Kidney capillary endothelial cell (primary cell): ENCODE data around the gene CCR2.

Experiments used
- DNase-seq: peaks from one replicate; pipeline ENCODE4 v3.0.0-alpha.2; 2018; ENCODE audit warnings: low spot score

CCR2 gene

GRCh38 chr3:46405301-46406019, 51.5 kb downstream of the CCR2 start:
- no peak for DNase-seq

- no peak for DNase-seq
These were observed 52.5 kb downstream of the CCR2 start for GRCh38 chr3:46406443-46406787.

GRCh38 chr3:46406788-46407611, 53.1 kb downstream of the CCR2 start, which contains the start of the genes CCR5AS and CCRL2:
Gene CCR5AS, minus strand, starts transcription at chr3:46407066.
Gene CCRL2, plus strand, starts transcription at chr3:46407259. Its CDS starts 821 bp downstream, at chr3:46408080.
- DNase-seq = peak; percentile 91

GRCh38 chr3:46407970-46408369, 54.1 kb downstream of the CCR2 start:
- no peak for DNase-seq

GRCh38 chr3:46408853-46409252, 54.9 kb downstream of the CCR2 start:
- DNase-seq = no peak

GRCh38 chr3:46409739-46410489, 56.0 kb downstream of the CCR2 start:
- DNase-seq = no peak
